Panc1 (cell line): Measurements from ENCODE around the gene ELP2. TPM values are rescaled to one million over a fixed set of nuclear protein-coding genes. Genes with fewer than 3 reads are reported as not detected.

Experiments used
- ATAC-seq: fragments of 200-7000 bp; cut with Tn5 transposase; 2 replicates; pipeline ENCODE4 v1.9.1; 2020; ENCODE audit warnings: mild to moderate bottlenecking, moderate library complexity
- BruUV-seq: library from RNA; stranded (reverse); fragments of 400-500 nt; replicated peaks from 2 replicates; lab custom pipeline; 2021; lab: Mats Ljungman, UMichigan
- CTCF ChIA-PET: fragments of 300-600 bp; sonication (Branson Sonifier 250); formaldehyde crosslinking; loops from one replicate; lab custom pipeline; 2022; ENCODE audit warnings: antibody characterized with exemption; lab: Charles Lee
- POLR2A ChIA-PET: fragments of 300-600 bp; sonication (Branson Sonifier 250); formaldehyde crosslinking; loops from one replicate; lab custom pipeline; 2022; ENCODE audit warnings: antibody characterized with exemption; lab: Charles Lee
- DNase-seq: peaks from one replicate; pipeline ENCODE4 v3.0.0-alpha.2; 2010; ENCODE audit warnings: low read depth, low spot score
- H3K27ac ChIP-seq: 2 replicates; pipeline ENCODE4 v1.5.1; 2011; ENCODE audit warnings: mild to moderate bottlenecking, low read length, inconsistent platforms
- H3K27me3 ChIP-seq: fragments of 200-500 bp; sonication (Bioruptor generic); 2 replicates; pipeline ENCODE4 v1.6.0; 2014; ENCODE audit warnings: low read length, inconsistent platforms; ENCODE audit not compliant: control insufficient read depth, insufficient read depth
- H3K36me3 ChIP-seq: fragments of 200-500 bp; sonication (Bioruptor generic); 2 replicates; pipeline ENCODE4 v1.5.1; 2014; ENCODE audit warnings: inconsistent platforms, mild to moderate bottlenecking, low read length, moderate library complexity; ENCODE audit not compliant: control insufficient read depth, insufficient read depth
- H3K4me1 ChIP-seq: 2 replicates; pipeline ENCODE4 v1.5.1; 2011; ENCODE audit warnings: inconsistent platforms, mild to moderate bottlenecking, low read length, moderate library complexity; ENCODE audit not compliant: control insufficient read depth, insufficient read depth
- H3K4me3 ChIP-seq, 2 experiments: 2 replicates each; pipeline ENCODE4 v1.5.1; 2011 to 2012; ENCODE audit warnings: low read depth in 2 of 2, low read length in 2 of 2, mild to moderate bottlenecking in 2 of 2, inconsistent platforms in 1 of 2, moderate library complexity in 1 of 2
- H3K9me3 ChIP-seq: fragments of 200-500 bp; sonication (Bioruptor generic); 2 replicates; pipeline ENCODE4 v1.5.1; 2014; ENCODE audit warnings: low read depth, mild to moderate bottlenecking, inconsistent platforms, low read length, moderate library complexity; ENCODE audit not compliant: control insufficient read depth, insufficient read depth
- POLR2AphosphoS5 ChIP-seq: IDR thresholded peaks from 2 replicates; pipeline ENCODE4 v1.6.1; 2012; ENCODE audit warnings: mild to moderate bottlenecking, low read depth, low read length, moderate library complexity
- SIN3A ChIP-seq: IDR thresholded peaks from 2 replicates; pipeline ENCODE4 v1.6.1; 2012; ENCODE audit warnings: low read depth, mild to moderate bottlenecking, low read length, moderate library complexity, borderline replicate concordance; ENCODE audit not compliant: insufficient read depth
- TCF7L2 ChIP-seq: IDR thresholded peaks from 2 replicates; pipeline ENCODE4 v1.6.1; 2011; ENCODE audit warnings: mild to moderate bottlenecking, low read depth, low read length, inconsistent platforms
- in situ Hi-C: cut with HindIII; loops from 2 replicates; pipeline ENCODE4 v1.10.0; 2016; ENCODE audit warnings: low sequenced_read_pairs, low pct_unique_long_range_greater_than_20kb
- intact Hi-C: fragments of 100-400 bp; cut with micrococcal nuclease; formaldehyde crosslinking; loops from one replicate; pipeline ENCODE4 v1.10.0; 2022; ENCODE audit not compliant: unreplicated experiment
- total RNA-seq: library from RNA; stranded (reverse); gene quantifications from one replicate; pipeline ENCODE4 v1.2.1, GENCODE V29; 2021; ENCODE audit not compliant: unreplicated experiment
- TF ChIP-seq, protein P1 (sequence below), 2 experiments: IDR thresholded peaks; 2 replicates each; pipeline ENCODE4 v1.6.1; 2011 to 2012; ENCODE audit warnings: low read depth in 2 of 2, control low read depth in 1 of 2, low read length in 1 of 2, mild to moderate bottlenecking in 1 of 2, moderate library complexity in 1 of 2; ENCODE audit not compliant: insufficient read depth in 1 of 2
- TF ChIP-seq, protein P2 (sequence below): fragments of 450-650 bp; IDR thresholded peaks from 2 replicates; pipeline ENCODE4 v1.5.1; 2017; ENCODE audit warnings: mild to moderate bottlenecking

ELP2 gene
- total RNA-seq, 1 experiment from 2014 or later, result 48.8 TPM

DNA sequence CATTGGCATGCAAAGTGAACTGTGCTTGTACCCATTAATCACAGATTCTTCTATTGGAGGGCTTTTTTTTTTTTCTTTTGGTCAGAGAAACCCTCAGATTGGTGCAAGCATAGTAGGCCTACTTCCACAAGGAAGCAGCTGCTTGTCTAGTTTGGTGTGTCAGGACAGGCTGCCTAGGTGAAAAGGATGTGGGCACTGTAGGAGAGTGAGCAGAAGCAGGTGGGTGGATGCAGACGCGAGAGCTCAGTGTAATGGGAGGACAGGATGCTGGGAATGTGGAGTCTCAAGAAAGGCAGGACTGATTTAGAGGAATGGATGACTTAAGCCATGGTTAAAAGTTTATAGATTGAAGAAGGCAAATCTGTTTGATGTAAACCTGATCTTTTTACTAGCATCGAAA is 3.1 kb downstream of the ELP2 start:
- H3K9me3 ChIP-seq, result no peaks in the 10 kb centered on the region
- no peak overlapping the region for H3K27ac ChIP-seq
- DNase-seq, result no peak
- ChIA-PET POLR2A (no interaction called here), CTCF (no interaction called here)
- H3K27me3 ChIP-seq, result no peaks in the 10 kb centered on the region
- no TSS peak for BruUV-seq
- ATAC-seq, result no peak
- intact Hi-C loops (no loop called here), in situ Hi-C loops (no loop called here)
- peaks cover 5% of the 10 kb centered on the region for H3K4me1 ChIP-seq
- no peak overlapping the region for H3K4me3 ChIP-seq
- TF ChIP-seq SIN3A (no peak), POLR2AphosphoS5 (no peak), TCF7L2 (no peak)
- TF ChIP-seq, protein P1, sequence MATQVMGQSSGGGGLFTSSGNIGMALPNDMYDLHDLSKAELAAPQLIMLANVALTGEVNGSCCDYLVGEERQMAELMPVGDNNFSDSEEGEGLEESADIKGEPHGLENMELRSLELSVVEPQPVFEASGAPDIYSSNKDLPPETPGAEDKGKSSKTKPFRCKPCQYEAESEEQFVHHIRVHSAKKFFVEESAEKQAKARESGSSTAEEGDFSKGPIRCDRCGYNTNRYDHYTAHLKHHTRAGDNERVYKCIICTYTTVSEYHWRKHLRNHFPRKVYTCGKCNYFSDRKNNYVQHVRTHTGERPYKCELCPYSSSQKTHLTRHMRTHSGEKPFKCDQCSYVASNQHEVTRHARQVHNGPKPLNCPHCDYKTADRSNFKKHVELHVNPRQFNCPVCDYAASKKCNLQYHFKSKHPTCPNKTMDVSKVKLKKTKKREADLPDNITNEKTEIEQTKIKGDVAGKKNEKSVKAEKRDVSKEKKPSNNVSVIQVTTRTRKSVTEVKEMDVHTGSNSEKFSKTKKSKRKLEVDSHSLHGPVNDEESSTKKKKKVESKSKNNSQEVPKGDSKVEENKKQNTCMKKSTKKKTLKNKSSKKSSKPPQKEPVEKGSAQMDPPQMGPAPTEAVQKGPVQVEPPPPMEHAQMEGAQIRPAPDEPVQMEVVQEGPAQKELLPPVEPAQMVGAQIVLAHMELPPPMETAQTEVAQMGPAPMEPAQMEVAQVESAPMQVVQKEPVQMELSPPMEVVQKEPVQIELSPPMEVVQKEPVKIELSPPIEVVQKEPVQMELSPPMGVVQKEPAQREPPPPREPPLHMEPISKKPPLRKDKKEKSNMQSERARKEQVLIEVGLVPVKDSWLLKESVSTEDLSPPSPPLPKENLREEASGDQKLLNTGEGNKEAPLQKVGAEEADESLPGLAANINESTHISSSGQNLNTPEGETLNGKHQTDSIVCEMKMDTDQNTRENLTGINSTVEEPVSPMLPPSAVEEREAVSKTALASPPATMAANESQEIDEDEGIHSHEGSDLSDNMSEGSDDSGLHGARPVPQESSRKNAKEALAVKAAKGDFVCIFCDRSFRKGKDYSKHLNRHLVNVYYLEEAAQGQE (IDR thresholded peaks at IDR 0.05; ENCODE audit: insufficient read depth in 1 of 2, low read depth in 2 of 2, low read length in 1 of 2), result no peak
- TF ChIP-seq, protein P2, sequence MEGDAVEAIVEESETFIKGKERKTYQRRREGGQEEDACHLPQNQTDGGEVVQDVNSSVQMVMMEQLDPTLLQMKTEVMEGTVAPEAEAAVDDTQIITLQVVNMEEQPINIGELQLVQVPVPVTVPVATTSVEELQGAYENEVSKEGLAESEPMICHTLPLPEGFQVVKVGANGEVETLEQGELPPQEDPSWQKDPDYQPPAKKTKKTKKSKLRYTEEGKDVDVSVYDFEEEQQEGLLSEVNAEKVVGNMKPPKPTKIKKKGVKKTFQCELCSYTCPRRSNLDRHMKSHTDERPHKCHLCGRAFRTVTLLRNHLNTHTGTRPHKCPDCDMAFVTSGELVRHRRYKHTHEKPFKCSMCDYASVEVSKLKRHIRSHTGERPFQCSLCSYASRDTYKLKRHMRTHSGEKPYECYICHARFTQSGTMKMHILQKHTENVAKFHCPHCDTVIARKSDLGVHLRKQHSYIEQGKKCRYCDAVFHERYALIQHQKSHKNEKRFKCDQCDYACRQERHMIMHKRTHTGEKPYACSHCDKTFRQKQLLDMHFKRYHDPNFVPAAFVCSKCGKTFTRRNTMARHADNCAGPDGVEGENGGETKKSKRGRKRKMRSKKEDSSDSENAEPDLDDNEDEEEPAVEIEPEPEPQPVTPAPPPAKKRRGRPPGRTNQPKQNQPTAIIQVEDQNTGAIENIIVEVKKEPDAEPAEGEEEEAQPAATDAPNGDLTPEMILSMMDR, result no peak
- H3K36me3 ChIP-seq, result peaks cover 20% of the 10 kb centered on the region

DNA sequence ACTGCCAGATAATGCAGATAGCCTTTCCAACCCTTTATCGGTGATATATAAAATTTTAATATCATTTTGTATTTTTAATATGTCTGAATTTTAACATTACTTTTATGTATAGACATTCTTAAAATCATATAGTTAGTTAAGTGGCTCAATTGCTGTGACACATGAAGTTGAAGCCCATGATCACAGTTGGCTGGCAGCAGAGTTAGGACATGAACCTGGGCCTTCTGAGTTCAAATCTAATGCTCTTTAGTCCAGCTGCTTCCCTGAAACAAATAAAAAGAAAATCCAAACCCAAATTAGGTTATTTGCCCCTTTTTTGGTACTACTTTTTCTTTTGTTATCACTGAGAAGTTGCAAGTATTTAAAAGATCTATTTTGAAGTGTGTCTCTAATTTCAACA is 5.6 kb downstream of the ELP2 start:
- Histone ChIP-seq H3K4me3 (no peak overlapping the region), H3K9me3 (no peaks in the 10 kb centered on the region), H3K36me3 (peaks cover 25% of the 10 kb centered on the region), H3K27me3 (no peaks in the 10 kb centered on the region), H3K4me1 (peaks cover 5% of the 10 kb centered on the region), H3K27ac (no peak overlapping the region)
- BruUV-seq, result no TSS peak
- TF ChIP-seq, protein P2, result no peak
- TF ChIP-seq TCF7L2, result no peak
- TF ChIP-seq, protein P1 (IDR thresholded peaks at IDR 0.05; ENCODE audit: insufficient read depth in 1 of 2, low read depth in 2 of 2, low read length in 1 of 2), result no peak
- TF ChIP-seq SIN3A, result no peak
- TF ChIP-seq POLR2AphosphoS5, result no peak
- no peak for ATAC-seq
- in situ Hi-C loops (no loop called here), intact Hi-C loops (no loop called here)
- ChIA-PET POLR2A (interaction anchor here (0.6 kb wide), 1 partner anchor 202 kb away, joined by 8 read pairs; no protein-coding TSS in a partner anchor), CTCF (no interaction called here)
- no peak for DNase-seq
